HG03135 (cell line): Measurements from ENCODE around the gene DDX21.
A peak's percentile ranks its signal among the peaks of the same experiment; 100 is the strongest.
"Not testable (repeated sequence)": the region's sequence is repeated elsewhere in the genome, so short reads cannot be mapped to it uniquely, and the experiment has no call there.

Experiments
- ATAC-seq: cut with Tn5 transposase; IDR thresholded peaks from one replicate; pipeline ENCODE4 v1.9.1; 2021; ENCODE audit warnings: mild to moderate bottlenecking, moderate library complexity; ENCODE audit not compliant: unreplicated experiment

Gene DDX21

GRCh38 chr10:68955832-68956532 is at the start of gene DDX21:
Gene DDX21 (plus strand): TSS chr10:68956170. CDS start chr10:68956226, 56 bp downstream.
- peak; percentile 84 for ATAC-seq

DNA sequence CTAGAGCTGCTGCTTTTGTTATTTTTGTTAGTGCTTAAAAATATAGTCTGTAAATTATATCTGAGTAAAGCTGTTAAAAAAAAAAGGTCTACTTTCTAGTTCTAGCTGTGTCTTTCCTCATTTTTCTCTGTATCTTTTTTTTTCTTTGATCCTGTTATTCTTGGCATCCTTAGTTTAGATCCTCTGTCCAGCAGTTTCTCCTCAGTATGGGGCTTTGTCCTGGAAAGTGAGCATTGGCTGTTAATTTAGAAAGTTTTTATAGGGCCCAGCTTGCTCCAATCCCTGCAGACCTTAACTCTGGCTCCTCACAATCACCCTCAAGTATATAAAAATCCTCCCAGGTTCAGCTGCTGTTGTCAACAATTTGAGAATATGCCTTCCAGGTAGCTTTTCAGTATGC is 31.4 kb upstream of the DDX21 start:
- ATAC-seq, result no peak

GRCh38 chr10:68925489-68925888 is 30.5 kb upstream of the DDX21 start:
- ATAC-seq, result no peak

DNA sequence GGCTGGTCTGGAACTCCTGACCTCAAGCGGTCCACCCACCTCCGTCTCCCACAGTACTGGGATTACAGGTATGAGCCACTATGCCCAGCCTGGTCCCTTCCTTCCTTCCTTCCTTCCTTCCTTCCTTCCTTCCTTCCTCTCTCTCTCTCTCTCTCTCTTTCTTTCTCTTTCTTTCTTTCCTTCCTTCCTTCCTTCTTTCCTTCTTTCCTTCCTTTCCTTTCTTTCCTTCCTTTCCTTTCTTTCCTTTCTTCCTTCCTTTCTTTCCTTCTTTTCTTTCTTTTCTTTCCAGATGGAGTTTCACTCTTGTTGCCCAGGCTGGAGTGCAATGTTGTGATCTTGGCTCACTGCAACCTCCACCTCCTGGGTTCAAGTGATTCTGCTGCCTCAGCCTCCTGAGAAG is 26.8 kb upstream of the DDX21 start:
- not testable (repeated sequence) for ATAC-seq

DNA sequence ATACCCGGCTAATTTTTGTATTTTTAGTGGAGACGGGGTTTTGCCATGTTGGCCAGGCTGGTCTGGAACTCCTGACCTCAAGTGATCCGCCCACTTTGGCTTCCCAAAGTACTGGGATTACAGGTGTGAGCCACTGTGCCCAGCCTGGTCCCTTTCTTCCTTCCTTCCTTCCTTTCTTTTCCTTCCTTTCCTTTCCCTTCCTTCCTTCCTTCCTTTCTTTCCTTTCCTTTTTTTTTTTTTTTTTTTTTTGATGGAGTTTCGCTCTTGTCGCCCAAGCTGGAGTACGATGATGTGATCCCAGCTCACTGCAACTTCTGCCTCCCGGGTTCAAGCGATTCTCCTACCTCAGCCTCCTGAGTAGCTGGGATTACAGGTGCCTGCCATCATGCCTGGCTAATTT is 26.1 kb upstream of the DDX21 start:
- ATAC-seq, result not testable (repeated sequence)

DNA sequence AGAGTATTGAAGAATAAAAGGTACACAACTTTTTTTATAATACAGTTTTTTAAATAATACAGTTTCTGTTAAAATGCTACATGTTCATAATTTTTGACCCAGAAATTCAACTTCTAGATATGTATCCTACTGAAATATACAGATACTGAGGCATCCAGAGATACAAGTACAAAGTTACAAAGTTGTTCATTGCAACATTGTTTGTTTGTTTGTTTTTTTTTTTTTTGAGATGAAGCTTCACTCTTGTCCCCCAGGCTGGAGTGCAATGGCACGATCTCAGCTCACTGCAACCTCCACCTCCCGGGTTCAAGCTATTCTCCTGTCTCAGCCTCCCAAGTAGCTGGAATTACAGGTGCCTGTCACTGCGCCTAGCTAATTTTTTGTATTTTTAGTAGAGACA is 23.1 kb upstream of the DDX21 start:
- ATAC-seq, result not testable (repeated sequence)

DNA sequence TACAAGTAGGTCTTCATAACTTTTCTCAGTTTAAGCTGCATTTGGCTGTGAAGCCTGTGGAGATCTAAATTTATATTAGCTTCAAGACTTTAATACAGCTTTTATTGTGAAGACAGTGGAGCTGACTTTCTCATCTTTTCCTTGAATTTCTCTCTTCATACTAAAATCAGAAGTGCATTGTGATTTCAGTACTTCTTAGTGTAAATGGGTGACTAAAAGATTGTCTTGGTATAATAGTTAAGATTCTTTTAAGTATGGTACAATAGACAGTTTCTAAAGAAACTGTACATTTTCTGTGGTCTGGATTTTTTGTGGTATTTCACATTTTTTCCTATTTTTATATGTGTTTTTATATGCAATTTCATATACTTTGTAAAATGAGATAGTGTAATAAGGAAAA is 21.0 kb upstream of the DDX21 start:
- no peak for ATAC-seq

DNA sequence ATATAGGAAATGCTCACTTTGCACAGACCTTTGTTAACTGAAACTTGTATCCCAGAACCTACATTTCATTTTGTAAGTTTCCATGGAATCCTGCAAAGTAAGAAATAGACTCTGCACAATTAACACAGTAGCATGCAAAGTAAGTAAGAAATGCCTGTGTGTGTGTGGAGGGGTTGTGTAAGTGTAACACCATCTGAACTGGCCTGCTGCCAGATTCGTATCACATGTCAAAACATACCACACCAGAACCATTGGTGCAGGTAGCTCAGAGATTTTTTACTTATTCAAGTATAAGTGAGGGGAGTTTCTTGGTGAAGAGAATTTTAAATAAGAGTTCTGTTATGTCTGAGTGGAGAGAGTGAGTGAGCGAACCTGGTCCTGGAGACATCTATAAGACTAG is 17.9 kb upstream of the DDX21 start:
- no peak for ATAC-seq

- no peak for ATAC-seq
Observed at GRCh38 chr10:68938884-68939283, 17.1 kb upstream of the DDX21 start.

DNA sequence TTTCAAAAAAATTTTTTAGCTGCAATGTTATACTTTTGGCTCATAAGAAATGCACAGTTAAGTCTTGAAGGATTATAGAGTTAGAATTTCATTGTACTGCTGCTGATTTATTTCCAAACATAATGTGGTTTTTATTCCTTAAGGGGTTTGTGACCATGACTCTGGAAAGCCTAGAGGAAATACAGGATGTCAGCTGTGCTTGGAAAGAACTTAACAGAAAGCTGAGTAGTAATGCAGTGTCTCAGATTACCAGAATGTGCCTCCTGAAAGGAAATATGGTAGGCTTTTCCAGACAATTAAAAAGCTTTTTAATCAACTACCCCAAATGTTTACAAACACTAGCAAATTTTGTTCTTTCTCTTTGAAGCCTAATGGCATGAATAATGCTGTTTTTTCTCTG is 15.1 kb upstream of the DDX21 start:
- ATAC-seq, result not testable (repeated sequence)

DNA sequence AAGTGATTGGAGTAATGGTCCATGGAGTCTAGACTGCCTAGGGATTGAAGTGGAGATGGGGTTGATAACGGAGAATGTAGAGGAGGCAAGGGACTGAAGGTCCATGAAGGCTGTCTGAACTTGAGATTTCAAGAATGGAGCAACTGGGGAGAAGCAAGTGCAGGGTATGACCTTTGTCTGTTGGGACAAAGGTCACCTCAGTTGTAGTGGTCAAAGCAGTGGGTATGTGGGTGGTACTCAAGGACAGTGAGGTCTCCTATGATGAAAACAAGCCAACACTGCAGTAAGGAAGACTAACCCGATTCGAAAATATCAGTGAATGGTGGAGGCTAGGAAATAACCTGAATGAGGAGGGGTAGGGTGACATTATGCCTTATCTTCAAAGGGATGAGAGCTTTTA is 5.4 kb upstream of the DDX21 start:
- no peak for ATAC-seq

DNA sequence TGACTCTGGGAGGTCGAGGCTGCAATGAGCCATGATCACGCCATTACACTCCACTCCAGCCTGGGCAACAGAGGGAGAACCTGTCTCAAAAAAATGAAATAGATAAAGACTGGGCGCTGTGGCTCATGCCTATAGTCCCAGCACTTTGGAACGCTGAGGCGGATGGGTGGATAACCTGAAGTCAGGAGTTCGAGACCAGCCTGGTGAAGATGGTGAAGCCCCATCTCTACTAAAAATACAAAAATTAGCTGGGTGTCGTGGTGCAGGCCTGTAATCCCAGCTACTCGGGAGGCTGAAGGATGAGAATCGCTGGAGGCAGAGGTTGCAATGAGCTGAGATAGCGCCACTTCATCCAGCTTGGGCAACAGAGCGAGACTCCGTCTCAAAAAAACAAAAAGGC is 1.1 kb upstream of the DDX21 start:
- ATAC-seq, result no peak

DNA sequence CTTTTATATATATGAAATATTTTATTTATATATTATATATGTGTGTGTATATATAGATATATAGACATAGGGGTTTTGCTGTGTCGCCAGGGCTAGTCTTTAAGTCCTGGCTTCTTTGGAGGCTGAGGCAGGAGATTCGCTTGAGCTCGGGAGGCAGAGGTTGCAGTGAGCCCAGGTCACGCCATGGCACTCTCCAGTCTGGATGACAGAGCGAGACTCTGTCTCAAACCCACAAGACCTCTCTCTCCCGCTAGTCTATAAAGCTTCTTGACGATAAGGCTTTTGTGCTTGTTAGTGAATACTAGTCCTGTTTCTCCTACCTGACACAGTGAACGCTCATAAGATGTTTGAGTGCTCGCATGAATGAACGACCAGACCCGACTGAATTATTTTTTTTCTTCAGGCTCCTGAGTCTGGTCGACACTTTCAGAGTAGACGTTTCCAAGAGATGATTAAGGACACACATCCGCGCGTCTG is 577 bp upstream of the DDX21 start:
- ATAC-seq, result peak; percentile 2

GRCh38 chr10:68957284-68957615 is 1.3 kb downstream of the DDX21 start:
- ATAC-seq, result no peak

DNA sequence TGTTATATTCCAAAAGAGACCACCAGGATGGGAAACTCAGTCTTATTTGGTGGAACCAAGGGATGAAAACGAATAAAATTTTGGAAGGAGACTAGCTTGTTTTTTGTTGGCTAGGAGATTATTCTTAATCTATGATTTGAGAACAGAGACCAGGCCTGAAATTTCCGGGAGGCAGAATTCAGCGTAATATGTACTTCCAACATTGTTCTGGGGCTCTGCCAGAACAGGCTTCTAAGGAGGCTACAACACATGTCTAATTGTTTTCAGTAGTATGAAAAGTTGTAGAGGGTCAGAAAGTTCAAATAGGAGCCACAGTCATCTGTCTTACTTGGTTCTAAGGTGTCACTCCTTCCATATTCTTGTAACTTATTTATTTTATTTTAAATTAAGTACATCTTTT is 1.7 kb downstream of the DDX21 start:
- ATAC-seq, result no peak

GRCh38 chr10:68959695-68960527 is 3.9 kb downstream of the DDX21 start:
- no peak for ATAC-seq

DNA sequence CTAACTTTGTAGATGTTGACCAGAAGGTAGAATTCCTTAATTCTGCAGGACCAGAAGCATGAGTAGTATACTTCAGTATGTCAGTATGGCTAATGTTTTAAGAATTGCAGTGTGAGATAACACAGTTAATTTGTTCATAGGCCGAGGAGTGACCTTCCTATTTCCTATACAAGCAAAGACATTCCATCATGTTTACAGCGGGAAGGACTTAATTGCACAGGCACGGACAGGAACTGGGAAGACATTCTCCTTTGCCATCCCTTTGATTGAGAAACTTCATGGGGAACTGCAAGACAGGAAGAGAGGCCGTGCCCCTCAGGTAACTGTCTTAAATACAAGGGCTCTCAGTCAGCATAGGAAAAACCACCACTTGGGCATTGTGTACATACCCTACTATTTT is 7.2 kb downstream of the DDX21 start:
- ATAC-seq, result no peak

DNA sequence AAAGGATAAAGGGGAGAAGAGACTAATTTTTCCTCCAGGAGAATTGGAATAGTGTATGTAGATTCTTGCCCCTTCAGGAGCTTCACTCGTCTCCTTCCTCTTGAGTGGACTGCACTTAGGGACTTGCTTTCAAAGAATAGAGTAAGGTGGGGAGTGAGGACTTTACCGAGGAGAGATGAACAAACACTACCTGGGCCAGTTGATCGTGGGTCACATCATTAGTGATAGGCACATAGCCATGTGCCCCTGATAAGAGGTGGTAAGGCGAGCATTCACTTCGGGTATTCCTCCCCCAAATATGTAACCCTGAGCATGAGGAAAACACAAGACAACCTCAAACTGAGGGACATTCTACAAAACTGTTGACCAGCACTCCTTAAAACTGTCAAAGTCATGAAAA is 18.0 kb downstream of the DDX21 start:
- no peak for ATAC-seq

DNA sequence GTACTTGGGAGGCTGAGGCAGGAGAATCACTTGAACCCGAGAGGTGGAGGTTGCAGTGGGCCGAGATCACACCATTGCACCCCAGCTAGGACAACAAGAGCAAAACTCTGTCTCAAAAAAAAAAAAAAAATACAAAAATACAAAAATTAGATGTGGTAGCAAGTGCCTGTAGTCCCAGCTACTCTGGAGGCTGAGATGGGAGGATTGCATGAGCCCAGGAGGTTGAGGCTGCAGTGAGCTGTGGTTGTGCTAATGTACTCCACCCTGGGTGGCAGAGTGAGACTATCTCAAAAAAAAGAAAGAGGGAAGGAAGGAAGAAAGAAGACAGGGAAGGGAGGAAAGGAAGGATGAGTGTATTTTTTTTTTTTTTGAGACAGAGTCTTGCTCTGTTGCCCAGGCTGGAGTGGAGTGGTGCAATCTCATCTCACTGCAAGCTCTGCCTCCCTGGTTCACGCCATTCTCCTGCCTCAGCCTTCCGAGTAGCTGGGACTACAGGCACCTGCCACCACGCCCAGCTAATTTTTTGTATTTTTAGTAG is 20.0 kb downstream of the DDX21 start:
- ATAC-seq, result not testable (repeated sequence)

DNA sequence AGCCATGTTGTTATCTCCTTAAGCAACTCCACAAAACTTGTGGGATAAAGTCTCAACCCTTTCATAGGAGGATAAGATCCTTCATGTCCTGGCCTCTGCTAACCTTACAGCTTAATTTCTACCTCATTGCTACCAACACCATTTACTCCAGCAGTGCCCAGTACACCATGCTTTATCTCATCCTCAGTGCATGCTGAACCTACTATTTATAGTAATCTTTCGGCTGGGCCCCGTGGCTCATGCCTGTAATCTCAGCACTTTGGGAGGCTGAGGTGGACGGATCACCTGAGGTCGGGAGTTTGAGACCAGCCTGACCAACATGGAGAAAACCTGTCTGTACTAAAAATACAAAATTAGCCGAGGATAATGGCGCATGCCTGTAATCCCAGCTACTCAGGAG is 23.8 kb downstream of the DDX21 start:
- ATAC-seq, result not testable (repeated sequence)

DNA sequence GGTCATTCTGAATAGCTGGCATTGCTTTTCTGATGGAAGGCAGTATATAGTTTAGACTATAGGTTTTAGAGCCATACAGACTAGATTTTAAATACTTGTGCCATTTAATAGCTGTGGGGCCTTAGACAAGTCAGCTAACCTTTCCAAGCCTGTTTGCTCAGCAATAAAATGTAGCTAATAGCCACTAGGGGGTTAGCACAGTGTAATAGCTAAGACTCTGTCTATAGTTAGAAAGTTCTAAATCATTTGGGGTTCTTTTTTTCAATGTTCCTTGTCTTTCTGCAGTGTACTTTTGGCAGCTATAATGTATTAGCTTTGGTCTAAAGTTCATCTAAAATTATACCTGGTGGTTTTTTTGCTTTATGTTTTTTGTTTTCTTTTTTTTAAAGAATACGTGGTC is 25.1 kb downstream of the DDX21 start:
- no peak for ATAC-seq

DNA sequence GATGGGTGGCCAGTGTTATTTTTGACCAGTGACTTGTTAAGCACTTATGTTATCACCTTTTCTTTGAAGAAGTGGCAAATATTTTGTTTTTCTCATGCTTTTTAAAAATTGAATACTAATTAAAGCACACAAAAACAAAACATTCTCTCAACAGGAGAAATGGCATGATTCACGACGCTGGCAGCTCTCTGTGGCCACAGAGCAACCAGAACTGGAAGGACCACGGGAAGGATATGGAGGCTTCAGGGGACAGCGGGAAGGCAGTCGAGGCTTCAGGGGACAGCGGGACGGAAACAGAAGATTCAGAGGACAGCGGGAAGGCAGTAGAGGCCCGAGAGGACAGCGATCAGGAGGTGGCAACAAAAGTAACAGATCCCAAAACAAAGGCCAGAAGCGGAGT is 26.4 kb downstream of the DDX21 start:
- no peak for ATAC-seq
